Hematopoietic multipotent progenitor cell treated with erythropoietin and hydrocortisone succinate and interleukin-3 and kit ligand, for 17 days (in vitro differentiated cells): ENCODE results near the gene KPNA3.
"Not testable (repeated sequence)": the region's sequence is repeated elsewhere in the genome, so short reads cannot be mapped to it uniquely, and the experiment has no call there.

Experiments
- DNase-seq: peaks from one replicate; pipeline ENCODE4 v3.0.0-alpha.2; 2015; ENCODE audit warnings: low spot score

Gene KPNA3, protein sequence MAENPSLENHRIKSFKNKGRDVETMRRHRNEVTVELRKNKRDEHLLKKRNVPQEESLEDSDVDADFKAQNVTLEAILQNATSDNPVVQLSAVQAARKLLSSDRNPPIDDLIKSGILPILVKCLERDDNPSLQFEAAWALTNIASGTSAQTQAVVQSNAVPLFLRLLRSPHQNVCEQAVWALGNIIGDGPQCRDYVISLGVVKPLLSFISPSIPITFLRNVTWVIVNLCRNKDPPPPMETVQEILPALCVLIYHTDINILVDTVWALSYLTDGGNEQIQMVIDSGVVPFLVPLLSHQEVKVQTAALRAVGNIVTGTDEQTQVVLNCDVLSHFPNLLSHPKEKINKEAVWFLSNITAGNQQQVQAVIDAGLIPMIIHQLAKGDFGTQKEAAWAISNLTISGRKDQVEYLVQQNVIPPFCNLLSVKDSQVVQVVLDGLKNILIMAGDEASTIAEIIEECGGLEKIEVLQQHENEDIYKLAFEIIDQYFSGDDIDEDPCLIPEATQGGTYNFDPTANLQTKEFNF

GRCh38 chr13:49792550-49793324 is at the start of gene KPNA3:
TSS of gene KPNA3 (minus strand) at chr13:49792682. CDS start at chr13:49792506, 176 bp downstream.
- DNase-seq, result peak; percentile 92

DNA sequence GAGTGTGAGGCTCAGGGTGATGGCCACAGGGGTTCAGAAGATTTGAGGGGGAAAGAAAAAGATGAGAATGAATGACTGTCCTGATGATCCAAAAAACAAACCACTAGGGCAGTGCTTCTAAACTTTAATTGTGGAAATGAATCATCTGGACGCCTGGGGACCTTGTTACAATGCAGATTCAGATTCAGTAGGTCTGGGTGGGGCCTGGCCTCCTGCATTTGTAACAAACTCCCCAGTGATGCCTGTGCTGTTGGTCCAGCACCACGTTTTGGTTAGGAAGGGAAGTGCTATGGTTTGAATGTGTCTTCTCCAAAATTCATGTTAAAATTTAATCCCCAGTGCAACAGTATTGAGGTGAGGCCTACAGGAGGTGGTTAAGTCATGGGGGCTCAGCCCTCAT is 49.5 kb upstream of the KPNA3 start:
- DNase-seq, result no peak

GRCh38 chr13:49840675-49841074 is 48.2 kb upstream of the KPNA3 start:
- DNase-seq, result no peak

DNA sequence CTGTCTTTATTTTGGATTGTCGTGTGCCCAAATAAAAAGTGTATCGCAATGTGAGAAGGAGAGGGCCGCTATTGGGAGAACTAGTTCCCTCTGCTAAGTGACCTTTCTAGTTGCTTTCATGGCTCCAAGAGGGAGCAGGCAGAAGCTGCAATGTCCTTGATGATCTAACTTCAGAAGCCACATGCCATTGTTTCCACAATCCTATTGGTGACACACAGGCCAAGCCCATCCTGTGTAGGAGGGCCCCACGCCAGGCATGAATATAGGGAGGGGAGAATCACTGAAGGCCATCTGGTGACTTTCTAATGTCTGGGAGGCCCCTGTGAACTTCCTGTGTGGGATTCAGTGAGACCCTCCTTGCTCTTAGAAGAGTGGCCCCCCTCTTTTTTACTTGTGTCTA is 47.8 kb upstream of the KPNA3 start:
- no peak for DNase-seq

GRCh38 chr13:49838989-49839388 is 46.5 kb upstream of the KPNA3 start:
- no peak for DNase-seq

DNA sequence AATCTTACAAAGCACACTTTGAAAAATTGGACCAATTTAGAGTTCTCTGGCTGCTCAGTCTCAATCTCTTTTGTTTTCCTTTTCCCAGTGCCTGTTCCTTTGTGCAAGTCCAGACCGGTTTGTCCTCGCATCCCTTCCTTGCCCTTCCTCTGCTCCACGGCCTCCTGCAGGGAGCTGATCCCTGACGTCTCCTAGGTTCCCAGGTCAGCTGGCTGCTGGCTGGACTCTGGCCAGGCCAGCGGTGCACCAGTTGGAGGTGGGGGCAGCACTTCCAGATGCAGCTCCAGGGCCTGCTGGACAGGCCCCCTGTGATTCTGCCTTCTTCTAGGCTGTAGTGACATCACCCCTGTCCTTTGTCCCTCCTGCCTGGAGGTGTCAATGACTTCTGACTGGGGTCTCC is 44.0 kb upstream of the KPNA3 start:
- no peak for DNase-seq

DNA sequence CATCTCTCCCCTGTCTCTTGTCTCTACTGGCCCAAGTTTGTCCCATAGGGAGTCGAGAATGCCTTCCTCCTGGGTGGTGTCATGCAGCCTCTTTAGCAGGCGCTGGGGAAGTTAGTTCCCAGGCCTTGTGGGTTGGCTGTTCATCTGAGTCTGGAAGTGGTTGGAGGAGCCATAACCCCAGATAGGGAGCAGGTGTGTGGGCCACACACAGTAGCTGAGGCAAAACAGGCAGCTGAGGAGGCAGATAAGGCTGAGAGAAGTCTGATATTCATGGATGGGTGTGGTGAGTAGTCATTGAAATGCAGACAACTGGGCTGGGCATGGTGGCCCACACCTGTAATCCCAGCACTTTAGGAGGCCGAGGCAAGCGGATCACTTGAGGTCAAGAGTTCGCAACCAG is 40.9 kb upstream of the KPNA3 start:
- no peak for DNase-seq

GRCh38 chr13:49831455-49831854 is 39.0 kb upstream of the KPNA3 start:
- no peak for DNase-seq

- DNase-seq, result no peak
Measured at GRCh38 chr13:49830721-49831120, 38.2 kb upstream of the KPNA3 start.

- no peak for DNase-seq
Measured at GRCh38 chr13:49829715-49830114, 37.2 kb upstream of the KPNA3 start.

- DNase-seq, result no peak
Measured at GRCh38 chr13:49828453-49828852, 36.0 kb upstream of the KPNA3 start.

DNA sequence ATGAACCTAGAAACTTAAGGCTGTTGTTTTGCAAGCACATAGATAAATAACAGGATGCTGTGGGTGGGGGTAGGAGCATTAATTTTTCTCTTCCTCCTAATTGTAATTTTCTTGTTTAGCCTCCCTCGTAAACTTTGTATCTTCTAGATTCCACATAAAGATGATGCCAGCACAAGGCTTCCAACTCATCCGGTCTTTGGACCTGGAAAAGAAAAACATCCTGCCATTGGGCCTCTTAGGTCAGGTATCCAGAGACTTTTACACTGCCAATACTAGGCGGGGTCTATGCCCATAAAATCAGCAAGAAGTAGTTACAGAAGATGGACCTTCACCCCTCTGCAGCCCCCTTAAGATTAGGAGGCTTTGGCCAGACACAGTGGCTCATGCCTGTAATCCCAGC is 35.4 kb upstream of the KPNA3 start:
- no peak for DNase-seq

- DNase-seq, result no peak
Measured at GRCh38 chr13:49827336-49827735, 34.9 kb upstream of the KPNA3 start.

GRCh38 chr13:49821216-49822009 is 28.9 kb upstream of the KPNA3 start:
- peak; percentile 30 for DNase-seq

DNA sequence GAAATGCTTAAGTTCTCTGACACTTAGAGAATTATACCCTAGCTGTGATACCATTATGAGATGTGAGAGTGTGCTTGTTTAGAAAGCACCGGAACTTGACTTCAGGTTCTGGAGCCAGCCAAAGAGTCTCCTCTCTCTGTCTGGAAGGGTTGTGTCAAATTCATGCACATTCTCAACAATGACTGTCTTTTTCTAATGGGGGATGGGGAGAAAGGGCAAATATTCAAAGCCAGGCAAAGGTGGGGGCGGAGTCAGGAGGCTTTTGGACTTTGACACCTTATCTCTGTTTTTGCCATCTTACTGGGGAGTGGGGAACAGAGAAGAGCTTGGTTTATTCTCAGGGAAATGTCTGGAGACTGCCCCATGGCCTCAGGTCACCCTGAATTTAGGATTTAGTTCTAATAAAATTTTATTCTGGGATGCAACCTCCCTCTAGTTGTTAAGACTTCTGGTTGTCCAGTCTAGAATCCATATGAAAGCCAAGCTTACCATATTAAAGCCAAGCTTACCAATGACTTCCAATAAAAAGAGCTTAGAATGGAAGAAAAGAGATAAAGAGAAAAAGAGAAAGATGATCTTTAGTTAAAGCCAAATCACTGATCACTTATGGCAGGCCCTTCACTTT is 28.2 kb upstream of the KPNA3 start:
- no peak for DNase-seq

- DNase-seq, result not testable (repeated sequence)
Measured at GRCh38 chr13:49816047-49816446, 23.6 kb upstream of the KPNA3 start.

- no peak for DNase-seq
Measured at GRCh38 chr13:49814551-49815270, 22.2 kb upstream of the KPNA3 start.

- DNase-seq, result no peak
Measured at GRCh38 chr13:49812812-49813211, 20.3 kb upstream of the KPNA3 start.

GRCh38 chr13:49811527-49811908 is 19.0 kb upstream of the KPNA3 start:
- no peak for DNase-seq

DNA sequence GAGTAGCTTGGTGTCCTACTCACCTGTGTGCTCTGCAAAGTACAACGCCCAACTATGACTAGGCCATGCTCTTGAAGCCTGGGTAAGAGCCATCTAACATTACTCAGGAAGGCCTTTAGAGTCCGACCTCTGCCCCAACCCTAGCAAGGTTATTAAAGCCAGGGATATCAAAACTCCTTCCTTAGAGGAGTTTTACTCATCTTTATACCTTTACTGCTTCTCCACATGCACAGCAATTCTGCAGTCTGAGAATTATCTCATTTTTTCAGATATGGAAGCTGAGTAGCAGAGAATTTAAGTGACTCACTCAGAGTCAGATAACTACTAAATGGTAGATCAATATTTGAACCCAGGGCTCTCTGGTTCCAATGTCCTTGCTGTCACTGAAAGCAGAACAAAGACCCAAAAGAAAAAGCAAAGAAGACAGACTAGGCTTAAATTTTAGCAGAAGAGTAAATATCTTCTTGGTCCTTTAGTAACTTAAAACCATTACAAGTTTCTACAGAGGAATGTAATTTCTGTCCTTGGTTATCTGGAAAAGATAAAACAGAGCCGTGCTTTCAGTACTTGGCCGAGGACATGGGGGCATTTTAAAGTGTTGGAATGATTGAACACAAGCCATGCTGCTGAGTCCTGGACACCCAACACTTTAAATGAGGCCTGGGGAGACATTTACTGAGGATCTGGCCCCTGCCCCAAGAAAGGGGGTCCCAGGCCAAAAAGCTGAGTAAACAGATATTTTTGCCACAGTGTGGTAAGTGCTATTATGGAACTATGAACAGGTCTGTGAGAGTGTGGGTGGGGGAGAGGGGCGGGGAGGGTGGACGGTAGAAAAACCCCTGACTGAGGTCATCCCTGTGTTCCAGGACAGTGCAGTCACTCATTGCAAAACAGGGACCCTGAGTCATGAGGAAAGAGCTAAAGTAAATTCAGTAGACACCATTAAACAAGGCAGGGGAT is 18.4 kb upstream of the KPNA3 start:
- no peak for DNase-seq
